ENCODE results near the gene FBXL16.

DNA sequence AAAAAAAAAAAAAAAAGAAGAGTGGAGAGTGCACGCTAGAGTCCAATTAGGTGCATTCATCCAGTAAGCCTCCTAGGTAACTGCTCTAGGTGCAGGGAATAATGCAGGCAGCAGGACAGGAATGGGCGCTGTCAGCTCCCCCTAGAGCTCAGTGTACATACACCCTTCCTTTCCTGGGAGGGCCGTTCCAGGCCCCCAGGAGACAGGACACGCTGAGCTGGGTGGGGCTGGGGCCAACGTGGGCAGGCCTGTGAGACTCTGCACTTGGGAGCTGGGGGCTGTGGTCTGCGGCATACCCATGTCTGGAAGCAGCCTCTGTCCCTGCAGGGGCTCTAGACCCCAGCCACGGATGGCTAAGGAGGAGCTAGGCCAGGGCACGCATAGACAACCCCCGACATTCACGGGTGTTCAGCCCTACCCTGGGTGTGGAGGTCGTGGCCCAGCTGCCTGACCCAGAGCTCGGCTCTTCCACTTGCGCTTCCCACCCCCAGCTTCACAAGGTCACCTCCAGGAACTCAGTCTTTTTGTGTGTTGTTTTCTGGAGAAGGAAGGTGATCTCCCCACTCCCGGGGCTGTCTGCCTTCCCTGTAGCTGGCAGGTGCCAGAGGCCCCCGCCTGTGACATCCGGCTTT, 14.3 kb upstream of the FBXL16 start:
- TF ChIP-seq, protein P1, sequence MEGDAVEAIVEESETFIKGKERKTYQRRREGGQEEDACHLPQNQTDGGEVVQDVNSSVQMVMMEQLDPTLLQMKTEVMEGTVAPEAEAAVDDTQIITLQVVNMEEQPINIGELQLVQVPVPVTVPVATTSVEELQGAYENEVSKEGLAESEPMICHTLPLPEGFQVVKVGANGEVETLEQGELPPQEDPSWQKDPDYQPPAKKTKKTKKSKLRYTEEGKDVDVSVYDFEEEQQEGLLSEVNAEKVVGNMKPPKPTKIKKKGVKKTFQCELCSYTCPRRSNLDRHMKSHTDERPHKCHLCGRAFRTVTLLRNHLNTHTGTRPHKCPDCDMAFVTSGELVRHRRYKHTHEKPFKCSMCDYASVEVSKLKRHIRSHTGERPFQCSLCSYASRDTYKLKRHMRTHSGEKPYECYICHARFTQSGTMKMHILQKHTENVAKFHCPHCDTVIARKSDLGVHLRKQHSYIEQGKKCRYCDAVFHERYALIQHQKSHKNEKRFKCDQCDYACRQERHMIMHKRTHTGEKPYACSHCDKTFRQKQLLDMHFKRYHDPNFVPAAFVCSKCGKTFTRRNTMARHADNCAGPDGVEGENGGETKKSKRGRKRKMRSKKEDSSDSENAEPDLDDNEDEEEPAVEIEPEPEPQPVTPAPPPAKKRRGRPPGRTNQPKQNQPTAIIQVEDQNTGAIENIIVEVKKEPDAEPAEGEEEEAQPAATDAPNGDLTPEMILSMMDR (IDR thresholded peaks at IDR 0.05; ENCODE audit: low read depth, low read length, poor library complexity, severe bottlenecking), result peak; percentile 34
- TF ChIP-seq EZH2phosphoT487 (IDR thresholded peaks at IDR 0.05; ENCODE audit: borderline replicate concordance, low read length), result no peak
